Activated T-cell treated with anti-CD3 and anti-CD28 coated beads for 1 hour (primary cell): ENCODE results near the gene ITM2C.

Source experiments
- DNase-seq: peaks from one replicate; pipeline ENCODE4 v3.0.0-alpha.2; 2020; ENCODE audit warnings: low read depth

The ITM2C gene

DNA sequence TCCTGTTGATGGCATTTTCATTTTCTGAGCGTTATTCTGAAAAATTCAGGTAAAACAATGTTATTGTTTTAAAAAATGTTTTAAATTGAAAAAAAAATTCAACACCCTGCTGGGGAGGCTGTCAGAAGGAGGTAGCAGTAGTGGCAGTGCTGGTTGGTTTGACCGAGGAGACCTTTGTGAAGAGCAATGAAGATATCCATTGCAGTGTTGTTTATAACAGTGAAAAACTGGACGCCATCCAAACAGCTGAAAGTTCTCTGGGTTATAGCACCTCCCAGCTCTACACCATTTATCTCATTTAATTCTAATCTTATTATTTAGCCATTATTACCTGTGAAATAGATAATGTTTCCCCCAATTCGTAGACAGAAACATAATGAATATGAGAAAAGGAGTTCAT, 12.6 kb upstream of the ITM2C start:
- no peak for DNase-seq

- DNase-seq: no peak
These were observed 3.0 kb upstream of the ITM2C start for GRCh38 chr2:230861552-230862255.

DNA sequence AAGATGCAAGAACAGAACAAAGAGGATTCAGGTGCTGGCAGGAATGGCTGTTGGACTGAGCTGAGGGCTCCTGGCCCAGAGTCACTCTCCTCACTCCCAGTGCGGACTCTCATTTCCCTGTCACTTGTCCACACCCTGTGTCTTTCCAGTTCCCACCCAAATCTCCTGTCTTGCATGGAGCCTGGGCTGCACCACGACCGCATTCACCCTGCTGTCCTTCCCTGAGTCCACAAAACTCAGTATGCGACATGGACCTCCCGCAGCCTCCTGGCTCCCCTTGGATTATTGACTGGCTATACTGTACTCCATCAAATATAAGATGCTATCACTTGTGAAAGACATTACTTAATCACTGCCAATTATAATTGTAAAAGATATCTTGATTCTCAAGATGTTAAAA, 2.5 kb upstream of the ITM2C start:
- no peak for DNase-seq

DNA sequence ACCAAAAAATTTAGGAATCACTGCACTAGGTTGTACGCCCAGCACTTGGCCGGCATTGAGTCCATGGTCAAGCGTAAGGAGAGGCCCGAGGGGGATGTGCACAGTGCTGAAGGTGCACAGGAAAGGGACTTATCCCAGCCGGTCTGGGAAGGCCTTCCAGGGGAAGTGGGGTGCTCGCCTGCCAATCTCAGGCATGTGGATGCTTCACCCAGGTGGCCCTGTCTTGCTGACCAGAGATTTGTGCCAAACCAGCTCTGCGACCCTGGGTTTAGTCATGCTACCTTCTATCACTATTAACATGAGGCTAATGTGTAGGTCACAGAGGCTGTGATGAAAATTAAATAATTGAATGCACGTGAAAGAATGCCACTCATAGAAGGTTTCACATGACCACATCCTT, 1.7 kb upstream of the ITM2C start:
- no peak for DNase-seq

DNA sequence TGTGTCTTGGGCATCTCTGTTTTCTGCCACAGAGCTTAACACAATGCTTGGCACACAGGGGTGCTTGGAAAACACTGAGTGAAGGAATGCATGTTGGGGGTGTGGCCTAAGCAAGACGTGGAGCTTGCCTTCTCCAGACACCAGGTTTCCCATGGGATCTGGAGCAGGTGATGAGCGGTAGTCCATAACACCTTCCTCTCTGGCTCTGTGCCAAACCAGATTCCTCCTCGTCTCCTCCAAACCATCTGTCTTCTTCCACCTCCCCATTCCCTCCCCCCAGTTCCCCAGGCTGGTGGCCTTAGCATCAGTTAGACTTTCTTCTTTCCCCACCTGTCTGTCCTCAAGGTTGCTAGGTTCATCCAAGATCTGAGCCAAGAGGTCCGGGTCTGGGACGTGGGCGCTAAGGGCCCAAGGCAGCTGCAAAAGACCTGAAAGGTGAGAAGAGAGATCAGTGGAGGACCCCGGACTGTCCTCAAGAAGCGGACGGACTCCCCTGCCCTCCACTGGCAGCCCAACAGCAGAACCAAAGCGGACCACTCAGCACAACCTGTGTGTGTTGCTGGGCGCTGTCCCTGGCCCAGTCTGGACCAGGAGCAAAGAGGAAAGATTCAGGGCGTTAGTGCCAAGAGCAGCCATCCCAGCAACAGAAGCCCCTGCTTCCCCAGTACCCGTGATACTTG, 1.2 kb upstream of the ITM2C start:
- no peak for DNase-seq

- no peak for DNase-seq
These were observed 579 bp upstream of the ITM2C start for GRCh38 chr2:230864122-230864604.

DNA sequence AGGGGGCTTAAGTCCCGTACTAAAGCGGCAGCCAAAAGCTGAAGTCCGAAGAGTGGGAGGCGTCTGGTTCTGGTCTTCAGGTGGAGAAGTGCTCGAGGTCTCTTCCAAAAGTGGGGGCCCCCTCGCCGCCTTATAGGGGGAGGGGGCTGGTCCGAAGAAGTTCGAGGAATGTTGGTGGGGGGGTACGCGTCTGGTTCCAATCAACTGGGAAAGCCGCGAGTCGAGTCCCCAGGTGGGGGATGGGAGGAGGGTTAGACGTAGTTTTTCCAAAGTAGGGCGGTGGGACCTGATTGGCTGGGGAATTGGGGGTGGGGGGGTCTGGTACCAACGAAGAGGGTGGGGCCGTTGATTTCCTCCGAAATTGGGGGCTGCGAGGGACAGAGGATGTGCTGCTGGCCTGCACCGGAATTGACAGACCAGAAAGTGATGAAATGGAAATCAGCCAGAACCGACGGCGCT, 594 bp downstream of the ITM2C start:
- no peak for DNase-seq

GRCh38 chr2:230865766-230866755, 1.3 kb downstream of the ITM2C start:
- no peak for DNase-seq

- peak; percentile 60 for DNase-seq
These were observed 2.2 kb downstream of the ITM2C start for GRCh38 chr2:230866756-230867523.

DNA sequence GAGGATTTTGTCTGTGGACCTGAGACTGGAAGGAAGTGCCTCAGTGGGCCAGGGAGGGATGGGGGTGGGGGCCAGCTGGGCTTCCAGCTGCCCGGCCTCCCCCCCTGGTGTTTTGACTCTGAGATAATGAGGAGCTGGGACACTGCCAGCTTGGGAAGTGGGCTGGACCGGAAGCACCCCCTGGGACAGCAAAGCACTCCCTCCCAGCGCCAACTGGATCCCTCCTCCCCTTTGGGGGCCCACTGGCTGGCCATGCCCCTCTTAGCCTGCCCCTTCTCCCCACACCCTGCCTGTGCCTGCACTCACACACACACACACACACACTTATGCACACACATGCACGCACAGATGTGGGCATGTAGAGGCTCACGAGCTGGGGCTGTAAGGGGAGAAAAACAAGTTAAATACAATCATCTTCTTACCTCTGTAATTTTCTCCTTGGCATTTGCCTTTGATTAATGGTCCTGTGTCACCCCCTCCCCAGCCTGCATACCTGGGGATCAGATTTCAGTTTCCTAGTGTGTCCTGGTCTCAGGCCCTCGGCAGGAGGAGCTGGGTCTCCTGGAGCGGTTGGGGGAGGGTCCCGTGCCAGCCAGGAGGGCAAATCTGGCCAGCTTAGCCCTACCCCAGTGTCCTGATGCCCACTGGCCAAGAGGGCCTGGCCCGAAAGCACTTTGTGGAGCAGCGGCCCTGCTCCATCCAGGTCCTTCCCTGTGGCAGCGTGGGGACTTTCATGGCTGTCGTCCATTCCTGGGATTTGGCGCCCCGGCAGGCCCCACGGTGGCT, 3.6 kb downstream of the ITM2C start:
- DNase-seq: no peak

GRCh38 chr2:230868947-230869913, 4.5 kb downstream of the ITM2C start:
- no peak for DNase-seq

- no peak for DNase-seq
These were observed 5.3 kb downstream of the ITM2C start for GRCh38 chr2:230869914-230870543.

DNA sequence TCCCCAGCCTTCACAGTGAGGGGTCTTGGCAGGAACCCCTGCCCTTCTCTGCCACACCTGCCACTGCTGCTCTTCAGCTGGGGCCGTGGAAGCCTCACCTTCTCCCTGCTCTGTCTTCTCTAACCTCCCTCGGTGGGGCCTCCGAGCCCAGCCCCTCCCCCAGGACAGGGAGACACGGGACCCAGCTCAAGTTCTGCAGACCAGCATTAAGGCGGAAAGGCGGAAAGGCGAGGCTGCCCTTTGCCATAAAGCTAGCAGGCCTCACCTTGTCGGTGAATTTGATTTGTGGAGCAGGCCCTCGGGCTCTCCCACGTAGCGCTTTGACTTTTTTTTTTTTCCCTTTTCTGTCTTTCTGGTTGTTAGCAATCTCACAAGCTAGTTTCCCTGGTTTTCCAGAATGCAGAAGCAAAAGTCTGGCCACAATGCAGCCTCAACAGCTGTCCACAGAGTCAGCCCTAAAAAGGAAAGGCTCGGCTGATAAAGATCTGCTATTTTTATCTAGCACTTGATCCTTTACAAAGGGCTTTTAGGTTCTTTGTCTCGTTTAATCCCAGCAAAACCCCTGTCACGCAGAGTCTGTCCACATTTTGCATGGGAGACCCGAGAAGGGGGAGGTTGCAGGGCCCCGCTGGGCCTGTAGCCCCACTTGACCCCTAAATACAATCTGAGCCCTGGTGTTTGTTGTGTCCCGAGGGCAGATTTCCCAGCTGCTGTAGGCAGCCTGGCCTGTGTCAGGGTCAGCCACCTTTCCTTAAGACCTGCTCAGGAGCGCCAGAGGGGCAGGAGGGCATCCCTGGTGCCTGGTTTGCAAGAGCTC, 6.0 kb downstream of the ITM2C start:
- no peak for DNase-seq

DNA sequence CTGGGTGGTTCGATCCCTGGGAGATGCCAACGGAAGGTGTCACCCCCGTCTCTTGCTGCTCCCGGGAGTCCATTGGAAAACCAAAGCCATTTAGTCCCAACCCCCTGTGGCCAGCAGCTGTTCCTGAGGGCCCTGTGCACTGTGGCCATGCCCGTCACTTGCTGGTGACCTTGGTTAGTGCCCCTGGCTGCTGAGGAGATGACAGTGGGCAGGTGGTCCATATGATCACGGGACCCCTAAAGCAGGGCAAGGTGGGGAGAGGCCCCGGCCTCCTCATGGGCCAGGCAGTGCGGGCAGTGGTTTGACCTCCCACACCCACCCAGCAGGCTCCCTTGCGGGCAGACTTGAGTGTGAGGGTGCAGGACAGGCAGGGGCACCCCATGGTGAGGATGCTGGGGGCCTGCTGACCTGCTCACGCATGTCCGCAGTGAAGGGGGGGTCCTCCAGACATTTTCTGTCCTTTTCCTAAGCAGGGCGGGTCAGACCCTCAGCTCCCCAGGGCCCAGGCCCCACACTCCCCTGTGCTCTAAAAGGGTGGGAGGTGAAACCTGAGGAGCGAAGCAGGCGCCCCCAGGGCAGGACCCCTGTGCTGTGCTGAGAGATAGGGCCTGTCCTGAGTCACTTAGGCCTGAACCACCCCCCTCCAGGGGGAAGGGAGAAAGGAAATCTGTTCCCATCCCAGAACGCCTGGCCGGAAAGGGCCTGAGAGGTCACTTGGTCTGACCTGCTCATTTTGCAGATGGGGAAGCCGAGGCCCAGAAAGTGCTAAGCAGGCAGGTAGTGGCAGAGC, 6.8 kb downstream of the ITM2C start:
- no peak for DNase-seq

DNA sequence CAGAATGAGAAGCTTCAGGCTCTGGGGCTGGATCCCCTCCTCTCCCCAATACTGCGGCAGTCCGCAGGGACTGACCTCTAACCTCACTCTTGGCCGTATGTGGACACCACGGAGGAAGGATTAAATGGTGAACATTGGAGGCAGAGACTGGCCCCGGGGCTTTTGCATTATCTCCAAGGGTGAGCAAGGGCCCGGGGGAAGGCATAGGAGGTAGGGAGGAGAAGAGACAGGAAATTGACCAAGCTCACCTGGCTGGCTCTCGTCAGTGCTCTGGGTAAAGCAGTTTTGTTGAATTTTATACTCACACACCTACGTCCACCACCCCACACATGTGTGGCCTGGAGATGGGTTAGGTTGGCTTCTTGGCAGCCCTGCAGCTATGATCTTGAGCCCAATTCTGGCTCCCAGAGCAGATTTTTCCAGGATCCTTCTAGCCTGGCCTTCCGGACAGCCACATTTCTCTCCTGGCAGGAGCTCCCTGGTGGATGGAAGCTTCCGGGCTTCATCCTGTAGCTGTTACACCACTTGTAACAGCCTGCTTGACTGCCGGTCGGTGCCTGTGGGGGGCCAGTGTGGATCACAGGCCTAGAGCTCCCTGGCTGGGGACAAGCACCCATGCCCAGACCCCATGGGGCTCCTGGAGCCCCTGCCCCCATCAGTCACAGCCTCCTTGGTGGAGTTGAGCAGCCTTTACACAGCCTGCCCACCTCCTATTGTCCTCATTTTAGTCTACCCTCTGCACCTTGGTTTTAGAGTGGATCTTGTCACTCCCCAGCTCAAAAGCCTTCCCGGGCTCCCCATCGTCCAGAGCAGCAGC, 7.6 kb downstream of the ITM2C start:
- no peak for DNase-seq

- no peak for DNase-seq
These were observed 8.4 kb downstream of the ITM2C start for GRCh38 chr2:230872968-230873660.
